HEK293 (cell line): ENCODE measurements around the gene PRPF6.

Source experiments
- BCL11A ChIP-seq: fragments of 450-650 bp; formaldehyde crosslinking; IDR thresholded peaks from 2 replicates; pipeline ENCODE4 v1.5.1; 2016; ENCODE audit warnings: low read depth, missing biosample characterization, missing genetic modification characterization
- GLIS1 ChIP-seq: fragments of 450-650 bp; formaldehyde crosslinking; IDR thresholded peaks from 2 replicates; pipeline ENCODE4 v1.5.1; 2016; ENCODE audit warnings: missing biosample characterization, missing genetic modification characterization
- KLF10 ChIP-seq: fragments of 450-650 bp; IDR thresholded peaks from 2 replicates; pipeline ENCODE4 v1.5.1; 2018; ENCODE audit warnings: missing biosample characterization, mild to moderate bottlenecking, missing genetic modification characterization
- KLF16 ChIP-seq: fragments of 450-650 bp; formaldehyde crosslinking; IDR thresholded peaks from 2 replicates; pipeline ENCODE4 v1.5.1; 2017; ENCODE audit warnings: missing biosample characterization, missing genetic modification characterization
- KLF7 ChIP-seq: fragments of 450-650 bp; formaldehyde crosslinking; IDR thresholded peaks from 2 replicates; pipeline ENCODE4 v1.5.1; 2016; ENCODE audit warnings: missing biosample characterization, missing genetic modification characterization, borderline replicate concordance
- KLF8 ChIP-seq: fragments of 450-650 bp; formaldehyde crosslinking; IDR thresholded peaks from 2 replicates; pipeline ENCODE4 v1.5.1; 2016; ENCODE audit warnings: missing biosample characterization, missing genetic modification characterization
- PATZ1 ChIP-seq: fragments of 450-650 bp; formaldehyde crosslinking; IDR thresholded peaks from 2 replicates; pipeline ENCODE4 v1.5.1; 2016; ENCODE audit warnings: missing biosample characterization, missing genetic modification characterization
- SP7 ChIP-seq: fragments of 450-650 bp; formaldehyde crosslinking; IDR thresholded peaks from 2 replicates; pipeline ENCODE4 v1.5.1; 2016; ENCODE audit warnings: missing biosample characterization, missing genetic modification characterization
- YY1 ChIP-seq: fragments of 450-650 bp; formaldehyde crosslinking; IDR thresholded peaks from 2 replicates; pipeline ENCODE4 v1.5.1; 2018; ENCODE audit warnings: missing biosample characterization, missing genetic modification characterization
- YY2 ChIP-seq: fragments of 450-650 bp; formaldehyde crosslinking; IDR thresholded peaks from 2 replicates; pipeline ENCODE4 v1.5.1; 2016; ENCODE audit warnings: missing biosample characterization, missing genetic modification characterization
- ZBTB20 ChIP-seq: fragments of 450-650 bp; formaldehyde crosslinking; IDR thresholded peaks from 2 replicates; pipeline ENCODE4 v1.5.1; 2016; ENCODE audit warnings: missing biosample characterization, missing genetic modification characterization
- ZBTB21 ChIP-seq: fragments of 450-650 bp; formaldehyde crosslinking; IDR thresholded peaks from 2 replicates; pipeline ENCODE4 v1.5.1; 2017; ENCODE audit warnings: missing biosample characterization, missing genetic modification characterization
- ZBTB26 ChIP-seq: fragments of 450-650 bp; formaldehyde crosslinking; optimal IDR thresholded peaks from 2 replicates; pipeline ENCODE3; 2016; ENCODE audit warnings: missing biosample characterization, mild to moderate bottlenecking, missing genetic modification characterization
- ZBTB48 ChIP-seq: fragments of 450-650 bp; formaldehyde crosslinking; IDR thresholded peaks from 2 replicates; pipeline ENCODE4 v1.5.1; 2016; ENCODE audit warnings: missing biosample characterization, missing genetic modification characterization
- ZBTB8A ChIP-seq: fragments of 450-650 bp; formaldehyde crosslinking; IDR thresholded peaks from 2 replicates; pipeline ENCODE4 v1.5.1; 2016; ENCODE audit warnings: missing biosample characterization, missing genetic modification characterization
- ZNF19 ChIP-seq: fragments of 450-650 bp; formaldehyde crosslinking; IDR thresholded peaks from 2 replicates; pipeline ENCODE4; 2016; ENCODE audit warnings: missing biosample characterization, missing genetic modification characterization, low read depth
- ZNF24 ChIP-seq: fragments of 450-650 bp; formaldehyde crosslinking; IDR thresholded peaks from 2 replicates; pipeline ENCODE4 v1.5.1; 2016; ENCODE audit warnings: missing biosample characterization, missing genetic modification characterization
- ZNF341 ChIP-seq: fragments of 450-650 bp; formaldehyde crosslinking; IDR thresholded peaks from 2 replicates; pipeline ENCODE4; 2016; ENCODE audit warnings: low read depth, missing biosample characterization, missing genetic modification characterization
- ZNF394 ChIP-seq: fragments of 450-650 bp; formaldehyde crosslinking; IDR thresholded peaks from 2 replicates; pipeline ENCODE4 v1.5.1; 2016; ENCODE audit warnings: missing biosample characterization, missing genetic modification characterization, mild to moderate bottlenecking, moderate library complexity, borderline replicate concordance
- ZNF416 ChIP-seq: fragments of 450-650 bp; formaldehyde crosslinking; IDR thresholded peaks from 2 replicates; pipeline ENCODE4 v1.5.1; 2016; ENCODE audit warnings: missing biosample characterization, missing genetic modification characterization
- ZNF501 ChIP-seq: fragments of 450-650 bp; formaldehyde crosslinking; IDR thresholded peaks from 2 replicates; pipeline ENCODE4 v1.5.1; 2016; ENCODE audit warnings: missing biosample characterization, missing genetic modification characterization
- ZNF580 ChIP-seq: fragments of 450-650 bp; formaldehyde crosslinking; IDR thresholded peaks from 2 replicates; pipeline ENCODE4 v1.5.1; 2016; ENCODE audit warnings: missing biosample characterization, missing genetic modification characterization
- ZNF600 ChIP-seq: fragments of 450-650 bp; formaldehyde crosslinking; IDR thresholded peaks from 2 replicates; pipeline ENCODE4 v1.5.1; 2016; ENCODE audit warnings: missing biosample characterization, missing genetic modification characterization
- ZNF626 ChIP-seq: fragments of 450-650 bp; sonication (Bioruptor Pico); formaldehyde crosslinking; IDR thresholded peaks from 2 replicates; pipeline ENCODE4 v1.5.1; 2018; ENCODE audit warnings: missing biosample characterization, missing genetic modification characterization, inconsistent platforms
- ZNF629 ChIP-seq: fragments of 450-650 bp; formaldehyde crosslinking; IDR thresholded peaks from 2 replicates; pipeline ENCODE4 v1.5.1; 2017; ENCODE audit warnings: missing biosample characterization, missing genetic modification characterization
- ZNF639 ChIP-seq: fragments of 450-650 bp; formaldehyde crosslinking; IDR thresholded peaks from 2 replicates; pipeline ENCODE4 v1.5.1; 2016; ENCODE audit warnings: missing biosample characterization, missing genetic modification characterization
- ZNF792 ChIP-seq: fragments of 450-650 bp; formaldehyde crosslinking; IDR thresholded peaks from 2 replicates; pipeline ENCODE4 v1.5.1; 2016; ENCODE audit warnings: missing biosample characterization, missing genetic modification characterization
- ZNF830 ChIP-seq: fragments of 450-650 bp; IDR thresholded peaks from 2 replicates; pipeline ENCODE4 v1.5.0; 2018; ENCODE audit warnings: missing biosample characterization, missing genetic modification characterization, low read depth, mild to moderate bottlenecking, moderate library complexity
- ZSCAN23 ChIP-seq: fragments of 450-650 bp; formaldehyde crosslinking; IDR thresholded peaks from 2 replicates; pipeline ENCODE4 v1.5.1; 2016; ENCODE audit warnings: missing biosample characterization, missing genetic modification characterization
- ZSCAN30 ChIP-seq: fragments of 450-650 bp; IDR thresholded peaks from 2 replicates; pipeline ENCODE4 v1.5.1; 2018; ENCODE audit warnings: missing biosample characterization, mild to moderate bottlenecking, missing genetic modification characterization, moderate library complexity

Gene PRPF6

GRCh38 chr20:63980806-63981728 lies at the start of gene PRPF6 (continued):
- TF ChIP-seq PATZ1 (tag by site-specific recombination) (peak; percentile 94), KLF7 (peak; percentile 54; the same call in 1 of the 2 replicates), ZBTB48 (tag by site-specific recombination) (peak; percentile 94), KLF10 (tag by site-specific recombination) (peak; percentile 76), ZNF416 (no peak), ZNF629 (tag by site-specific recombination) (peak; percentile 97), ZNF501 (tag by site-specific recombination) (peak; percentile 73; the same call in 1 of the 2 replicates), ZBTB21 (peak; percentile 89), SP7 (tag by site-specific recombination) (peak; percentile 70), ZBTB26 (tag by site-specific recombination) (peak; percentile 92), ZNF19 (tag by site-specific recombination) (no peak), ZNF830 (tag by site-specific recombination) (no peak), ZNF792 (tag by site-specific recombination) (no peak), KLF16 (tag by site-specific recombination) (peak; percentile 99), KLF8 (tag by site-specific recombination) (peak; percentile 85), ZNF639 (tag by site-specific recombination) (peak; percentile 71), ZBTB20 (tag by site-specific recombination) (peak; percentile 37; the same call in 1 of the 2 replicates), ZBTB8A (tag by site-specific recombination) (peak; percentile 41; the same call in 1 of the 2 replicates), YY1 (peak; percentile 44; the same call in 1 of the 2 replicates), ZNF394 (tag by site-specific recombination) (0 out of 2 replicates have a peak, but pooled peaks have one; percentile 13), ZNF24 (tag by site-specific recombination) (0 out of 2 replicates have a peak, but pooled peaks have one; percentile 53), GLIS1 (tag by site-specific recombination) (peak; percentile 69), ZNF580 (peak; percentile 87), YY2 (tag by site-specific recombination) (0 out of 2 replicates have a peak, but pooled peaks have one; percentile 5), ZSCAN30 (0 out of 2 replicates have a peak, but pooled peaks have one; percentile 15), ZNF626 (no peak), ZSCAN23 (tag by site-specific recombination) (0 out of 2 replicates have a peak, but pooled peaks have one; percentile 35), BCL11A (tag by site-specific recombination) (0 out of 2 replicates have a peak, but pooled peaks have one; percentile 44), ZNF600 (tag by site-specific recombination) (peak; percentile 66; the same call in 1 of the 2 replicates), ZNF341 (0 out of 2 replicates have a peak, but pooled peaks have one; percentile 10)
